SH-SY5Y (cell line): Measurements from ENCODE around the gene YIPF3.

Experiments used
- GATA2 ChIP-seq: IDR thresholded peaks from 2 replicates; pipeline ENCODE4 v1.6.1; 2011; ENCODE audit warnings: mild to moderate bottlenecking, low read depth, low read length
- GATA3 ChIP-seq: IDR thresholded peaks from 2 replicates; pipeline ENCODE4 v1.6.1; 2011; ENCODE audit warnings: low read depth, mild to moderate bottlenecking, low read length, moderate library complexity

Gene YIPF3

DNA sequence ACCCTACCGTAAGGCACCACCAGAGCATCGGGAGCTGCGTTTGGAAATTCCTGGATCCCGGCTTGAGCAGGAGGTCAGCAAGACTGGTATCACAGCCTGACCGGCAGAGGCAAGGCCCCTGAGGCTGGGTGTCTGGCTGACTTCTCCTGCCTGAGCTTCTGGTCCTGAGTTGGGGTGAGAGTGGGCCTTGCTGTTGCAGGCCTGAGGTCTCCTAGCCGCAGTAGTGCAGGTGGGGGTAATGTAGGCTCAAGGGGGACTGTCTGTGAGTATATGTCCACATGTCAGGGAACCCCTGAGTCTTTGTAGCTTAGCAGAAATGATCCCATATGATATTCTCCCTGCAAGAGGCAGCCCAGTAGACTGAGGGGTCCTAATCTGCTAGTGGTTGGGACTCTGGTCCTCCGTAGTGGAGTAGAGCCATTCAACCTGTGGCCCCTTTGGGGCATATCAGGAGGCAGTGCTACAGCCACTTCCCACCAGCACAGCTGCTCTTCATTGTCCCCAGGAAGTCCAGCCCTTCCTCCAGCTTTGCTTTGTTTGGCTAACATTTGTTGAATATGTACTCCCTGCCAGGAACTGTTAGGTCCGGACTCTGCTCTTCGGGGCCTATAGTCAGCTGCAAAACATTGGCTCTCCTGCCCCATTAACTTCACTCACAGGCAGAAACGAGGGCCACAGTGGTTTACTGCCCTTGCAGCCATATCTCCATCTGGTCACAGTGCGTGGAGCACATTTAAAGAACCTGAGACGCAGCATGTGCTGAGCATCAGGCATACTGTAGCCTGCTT is 17.5 kb downstream of the YIPF3 start:
- TF ChIP-seq GATA2 (no peak), GATA3 (no peak)

DNA sequence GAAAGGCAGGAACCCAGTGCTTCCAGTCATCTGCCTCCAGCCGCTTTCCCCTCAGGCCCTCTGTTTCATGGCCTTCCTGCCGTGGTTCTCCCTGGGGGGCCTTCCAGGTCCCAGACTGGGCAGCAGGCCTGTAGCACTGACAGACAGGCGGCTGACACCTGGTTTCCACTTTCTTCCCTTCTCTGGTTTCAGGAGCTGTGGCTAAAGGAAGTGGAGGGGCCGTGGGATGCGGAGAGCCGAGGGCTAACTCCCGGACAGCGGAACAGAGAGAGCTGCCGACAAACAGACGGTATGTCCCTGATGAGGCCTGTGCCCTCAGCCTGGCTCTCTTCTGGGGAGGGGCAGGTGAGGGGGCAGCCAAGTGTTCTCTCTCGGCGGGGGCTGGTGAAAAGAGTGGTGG is 19.0 kb downstream of the YIPF3 start:
- no peak for TF ChIP-seq GATA2
- TF ChIP-seq GATA3: no peak

GRCh38 chr6:43497129-43497396 is 19.7 kb downstream of the YIPF3 start:
- TF ChIP-seq GATA3: no peak
- no peak for TF ChIP-seq GATA2

DNA sequence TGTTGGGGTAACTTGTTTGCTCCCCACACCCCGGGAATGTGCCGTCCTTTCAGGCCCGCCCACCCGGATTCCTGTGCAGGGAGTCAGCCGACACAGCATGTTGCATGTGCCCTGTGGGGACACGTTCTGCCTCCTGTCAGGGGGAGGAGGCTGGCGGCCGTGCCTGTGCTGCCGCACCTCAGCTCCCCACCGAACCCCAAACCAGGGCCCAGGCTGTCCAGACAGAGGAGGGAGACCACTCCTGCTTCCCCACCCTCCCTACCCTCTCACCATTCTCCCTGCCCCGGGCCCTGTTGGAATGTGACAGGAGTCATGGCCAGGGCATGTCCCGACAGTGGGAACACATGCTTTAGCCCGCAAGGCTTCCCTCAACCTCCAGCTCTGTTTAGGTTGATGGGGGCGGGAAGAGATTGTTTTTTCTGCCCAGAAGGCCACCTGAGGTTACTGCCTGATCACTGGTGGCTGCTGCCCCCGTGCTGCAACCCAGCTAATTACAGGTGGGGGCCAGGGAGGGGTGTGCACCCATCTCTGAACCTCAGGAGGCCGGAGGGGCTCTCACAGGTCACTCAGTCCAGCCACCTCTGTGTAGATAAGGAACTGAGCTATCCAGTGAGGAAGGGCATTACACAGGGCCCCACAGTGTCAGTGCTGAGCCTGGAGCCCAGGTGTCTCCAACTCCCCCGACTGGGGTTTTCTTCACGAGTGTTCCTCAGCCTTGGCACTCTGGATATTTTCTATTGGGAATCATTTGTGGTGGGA is 20.2 kb downstream of the YIPF3 start:
- TF ChIP-seq GATA3 (no peak), GATA2 (no peak)

DNA sequence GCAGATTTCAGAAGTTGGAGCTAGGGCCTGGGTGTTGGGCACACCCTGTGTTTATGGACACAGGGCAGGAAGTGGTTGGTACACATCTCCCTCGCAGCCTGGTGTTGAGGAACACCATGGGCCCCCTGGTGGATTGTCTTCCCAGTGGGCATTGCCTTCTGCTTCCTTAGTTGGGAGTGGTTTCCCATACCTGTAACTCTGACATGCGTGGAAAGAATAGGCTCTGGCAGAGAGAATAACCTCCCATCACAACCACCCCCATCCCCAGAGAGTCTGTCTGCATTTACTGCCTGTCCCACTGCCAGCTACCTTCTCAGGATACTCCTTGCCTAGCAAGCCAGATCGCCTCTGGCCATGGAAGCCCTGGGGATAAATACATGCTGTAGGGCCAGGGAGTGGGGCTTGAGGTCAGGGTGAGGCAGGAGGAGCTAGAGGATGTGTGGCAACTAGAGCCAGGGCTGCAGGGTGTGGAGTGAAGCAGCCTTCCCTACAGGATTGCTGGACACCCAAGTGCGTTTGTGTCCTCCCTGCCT is 21.3 kb downstream of the YIPF3 start:
- TF ChIP-seq GATA3: no peak

DNA sequence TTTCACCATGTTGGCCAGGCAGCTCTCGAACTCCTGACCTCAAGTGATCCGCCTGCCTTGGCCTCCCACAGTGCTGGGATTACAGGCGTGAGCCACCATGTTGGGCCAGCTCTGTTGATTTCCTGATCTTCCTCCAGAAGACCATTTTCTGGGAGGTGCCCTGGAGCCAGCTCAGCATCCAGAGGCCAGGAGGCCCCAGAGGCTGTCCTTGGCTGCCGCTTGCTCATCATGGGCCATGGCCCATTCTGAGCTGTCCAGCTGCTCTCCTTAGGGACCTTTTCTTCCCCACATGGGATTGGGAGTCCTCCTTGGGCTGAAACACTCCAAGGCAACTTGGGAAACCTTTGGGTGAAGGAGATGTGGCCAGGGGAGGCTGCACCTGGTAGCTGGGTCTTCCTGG is 22.0 kb downstream of the YIPF3 start:
- TF ChIP-seq GATA3 (no peak), GATA2 (no peak)

DNA sequence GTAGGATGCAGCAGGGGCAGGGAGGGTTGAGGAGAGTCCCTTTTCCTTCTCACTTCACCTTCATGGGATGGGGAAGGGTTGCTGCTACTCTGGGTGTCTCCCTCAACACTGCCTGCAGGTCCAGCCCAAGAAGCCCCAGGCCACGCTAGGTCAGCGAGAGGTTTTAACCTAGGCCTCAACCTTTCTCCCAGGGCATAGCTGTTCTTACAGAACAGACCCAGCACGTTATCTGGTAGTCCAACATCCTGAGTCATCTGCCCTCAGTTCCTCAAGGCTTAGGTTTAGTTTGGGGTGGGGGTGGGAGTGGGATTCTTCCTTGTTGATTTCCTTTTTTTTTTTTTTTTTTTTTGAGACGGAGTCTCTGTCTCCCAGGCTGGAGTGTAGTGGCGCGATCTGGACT is 22.4 kb downstream of the YIPF3 start:
- TF ChIP-seq GATA3 (no peak), GATA2 (no peak)

DNA sequence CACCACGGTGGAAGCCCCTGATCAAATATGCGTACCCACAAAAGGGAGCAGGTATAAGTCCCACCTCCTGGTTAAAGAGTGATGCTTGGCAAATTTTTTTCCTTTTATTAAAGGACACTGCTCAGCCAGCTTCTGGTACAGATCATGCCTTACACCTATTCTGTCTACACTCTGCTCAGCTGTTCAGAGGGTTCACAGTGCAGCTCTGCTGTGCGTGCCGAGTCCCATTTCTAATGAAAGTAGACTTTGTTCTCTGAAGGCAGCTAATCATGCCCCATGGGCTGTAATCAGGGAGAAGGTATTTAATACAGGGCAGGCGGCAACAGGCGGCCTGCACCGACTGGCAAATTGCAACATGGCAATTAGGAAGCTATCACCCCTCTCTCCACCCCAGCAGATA is 22.9 kb downstream of the YIPF3 start:
- TF ChIP-seq GATA3: no peak
- TF ChIP-seq GATA2: no peak

DNA sequence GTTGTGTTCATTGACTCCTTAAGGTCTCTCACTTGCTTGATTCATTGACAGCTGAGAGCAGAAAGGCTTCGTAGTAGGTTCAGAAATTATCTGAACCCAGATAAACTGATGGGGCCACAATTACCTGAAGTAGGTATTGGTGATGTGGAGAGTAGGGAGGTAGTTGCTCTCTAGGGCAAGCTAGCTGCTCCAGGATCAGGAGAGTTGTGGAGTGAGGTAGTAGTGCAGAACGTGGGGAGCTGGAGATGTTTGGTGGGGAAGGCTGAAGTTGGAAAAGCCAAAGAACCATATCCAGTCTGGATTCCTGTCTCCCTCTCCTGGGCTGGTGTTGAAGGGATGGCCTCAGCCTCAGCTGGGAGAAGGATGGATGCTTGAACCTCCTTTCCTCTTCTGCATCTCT is 23.5 kb downstream of the YIPF3 start:
- TF ChIP-seq GATA3 (no peak), GATA2 (no peak)

DNA sequence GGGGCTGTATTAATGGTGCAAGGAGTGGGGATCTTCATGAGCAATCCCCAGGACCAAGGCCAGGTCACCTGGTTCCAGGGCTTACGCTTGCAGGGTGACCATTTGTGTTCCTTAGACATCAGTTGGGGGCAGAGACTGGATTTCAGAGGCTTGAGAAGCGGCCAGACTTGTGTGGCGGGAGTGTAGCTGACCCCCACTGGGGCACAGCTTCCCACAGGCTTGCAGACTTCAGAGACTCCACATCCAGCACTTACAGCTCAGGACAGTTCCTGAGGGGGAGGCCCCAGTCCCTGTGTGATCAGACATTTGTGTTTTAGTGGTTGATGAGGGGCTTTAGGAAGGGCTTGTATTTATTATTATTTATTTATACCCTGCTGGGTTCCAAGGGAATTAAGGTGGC is 24.1 kb downstream of the YIPF3 start:
- TF ChIP-seq GATA2: no peak
- TF ChIP-seq GATA3: no peak

DNA sequence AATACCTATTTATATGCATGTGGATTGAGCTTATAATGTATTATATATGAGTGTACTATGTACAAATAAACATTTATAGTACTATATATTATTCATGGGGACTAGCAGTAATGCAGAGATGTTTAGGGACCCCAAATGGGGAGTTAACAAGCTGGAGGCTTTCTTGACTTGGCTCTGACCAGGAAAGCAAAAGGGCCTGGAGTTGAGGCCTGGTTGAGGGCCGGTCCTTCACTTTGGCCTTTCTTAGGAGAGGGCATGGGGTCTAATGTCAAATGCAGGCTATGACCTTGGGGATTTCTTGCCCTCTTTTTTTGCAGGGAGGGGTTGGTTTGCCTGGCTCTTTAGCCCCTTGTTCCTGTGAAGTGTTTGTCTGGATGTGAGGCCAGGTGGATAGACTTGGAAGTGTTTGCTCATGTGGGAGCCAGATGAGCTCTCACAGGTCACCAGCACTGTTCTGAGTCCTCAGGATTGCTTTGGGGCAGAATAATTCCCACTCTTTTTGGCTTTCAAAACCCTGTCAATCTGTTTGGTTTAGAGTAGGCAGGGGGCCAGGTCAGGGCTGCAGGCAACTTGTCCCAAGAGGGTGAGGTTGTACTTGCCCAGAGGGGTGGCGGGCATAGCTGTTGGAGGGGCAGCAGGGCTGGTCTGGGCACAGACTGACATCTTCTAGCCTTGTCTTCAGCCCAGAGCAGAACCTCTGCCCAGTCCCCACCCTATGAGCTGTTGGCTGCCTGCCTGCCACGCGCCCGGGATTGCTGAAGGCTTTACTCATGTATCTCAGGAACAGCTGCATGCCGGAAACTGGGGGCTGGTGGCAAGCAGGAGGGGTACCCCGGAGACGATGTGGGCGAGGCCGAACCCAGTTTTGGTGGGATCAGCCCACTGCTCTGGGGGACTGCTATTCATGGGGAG is 24.7 kb downstream of the YIPF3 start:
- TF ChIP-seq GATA3: no peak
- TF ChIP-seq GATA2: no peak

DNA sequence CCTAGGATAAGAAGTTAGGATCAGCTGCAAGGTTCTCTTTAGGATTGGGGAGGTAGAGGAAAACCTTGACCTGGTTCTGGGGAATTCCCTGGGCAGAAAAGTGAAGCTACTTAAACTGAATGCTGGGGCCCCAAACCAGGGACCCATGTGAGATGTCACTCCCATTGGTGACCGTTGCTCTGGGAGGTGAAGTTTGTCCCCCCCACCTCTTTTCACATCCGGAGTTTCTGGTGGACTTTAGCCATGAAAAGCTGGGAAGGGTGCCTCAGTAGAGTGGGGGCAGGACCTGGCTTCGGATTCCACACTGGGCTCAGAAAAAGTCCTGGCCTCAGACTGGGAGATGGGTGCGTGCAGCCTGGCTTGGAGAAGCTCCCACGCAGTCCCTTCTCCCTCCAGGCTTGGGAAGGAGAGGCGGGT is 26.2 kb downstream of the YIPF3 start:
- TF ChIP-seq GATA3 (no peak), GATA2 (no peak)

GRCh38 chr6:43489277-43490072 is 27.3 kb downstream of the YIPF3 start:
- TF ChIP-seq GATA3: no peak
- no peak for TF ChIP-seq GATA2
